Measurements from ENCODE around the gene CAPN13.

Gene CAPN13

GRCh38 chr2:30765191-30765590 is 42.1 kb downstream of the CAPN13 start:
- DNase-seq (ENCODE audit: low read depth): no peak

GRCh38 chr2:30764021-30764800 is 43.0 kb downstream of the CAPN13 start:
- TF ChIP-seq CTCF (conservative IDR thresholded peaks at IDR 0.05; ENCODE audit: low read depth, low read length): no peak
- DNase-seq (ENCODE audit: low read depth): no peak

More at GRCh38 chr2:30765191-30765590, 42.1 kb downstream of the CAPN13 start:
- H3K4me3 ChIP-seq (ENCODE audit: low read depth, low read length): no peak overlapping the region
- no peak for TF ChIP-seq CTCF (conservative IDR thresholded peaks at IDR 0.05; ENCODE audit: low read depth, low read length)

GRCh38 chr2:30763151-30763660 is 44.0 kb downstream of the CAPN13 start:
- H3K4me3 ChIP-seq (ENCODE audit: low read depth, low read length): no peak overlapping the region
- DNase-seq (ENCODE audit: low read depth): no peak
- TF ChIP-seq CTCF (conservative IDR thresholded peaks at IDR 0.05; ENCODE audit: low read depth, low read length): no peak

More at GRCh38 chr2:30764021-30764800, 43.0 kb downstream of the CAPN13 start:
- no peak overlapping the region for H3K4me3 ChIP-seq (ENCODE audit: low read depth, low read length)

- no peak for TF ChIP-seq CTCF (conservative IDR thresholded peaks at IDR 0.05; ENCODE audit: low read depth, low read length)
- H3K4me3 ChIP-seq (ENCODE audit: low read depth, low read length): no peak overlapping the region
- no peak for DNase-seq (ENCODE audit: low read depth)
These were observed 46.0 kb downstream of the CAPN13 start for GRCh38 chr2:30761226-30761625.

- no peak for DNase-seq (ENCODE audit: low read depth)
- H3K4me3 ChIP-seq (ENCODE audit: low read depth, low read length): no peak overlapping the region
- TF ChIP-seq CTCF (conservative IDR thresholded peaks at IDR 0.05; ENCODE audit: low read depth, low read length): no peak
These were observed 47.8 kb downstream of the CAPN13 start for GRCh38 chr2:30759481-30759880.

GRCh38 chr2:30758191-30758651 is 49.0 kb downstream of the CAPN13 start:
- no peak for DNase-seq (ENCODE audit: low read depth)
- TF ChIP-seq CTCF (conservative IDR thresholded peaks at IDR 0.05; ENCODE audit: low read depth, low read length): no peak
- no peak overlapping the region for H3K4me3 ChIP-seq (ENCODE audit: low read depth, low read length)

GRCh38 chr2:30757749-30758148 is 49.5 kb downstream of the CAPN13 start:
- no peak overlapping the region for H3K4me3 ChIP-seq (ENCODE audit: low read depth, low read length)
- no peak for DNase-seq (ENCODE audit: low read depth)
- no peak for TF ChIP-seq CTCF (conservative IDR thresholded peaks at IDR 0.05; ENCODE audit: low read depth, low read length)

All from choroid plexus epithelial cell (primary cell).